GM10266 (cell line): ENCODE data around the gene PBX2.

ENCODE experiments used
- DNase-seq: peaks from one replicate; pipeline ENCODE4 v3.0.0; 2012; ENCODE audit errors: extremely low spot score
- TF ChIP-seq, protein P1 (sequence below): IDR thresholded peaks from 2 replicates; pipeline ENCODE4 v1.5.1; 2012; ENCODE audit warnings: mild to moderate bottlenecking, low read depth; ENCODE audit not compliant: control insufficient read depth, insufficient read depth; ENCODE audit errors: missing control alignments

PBX2 gene

DNA sequence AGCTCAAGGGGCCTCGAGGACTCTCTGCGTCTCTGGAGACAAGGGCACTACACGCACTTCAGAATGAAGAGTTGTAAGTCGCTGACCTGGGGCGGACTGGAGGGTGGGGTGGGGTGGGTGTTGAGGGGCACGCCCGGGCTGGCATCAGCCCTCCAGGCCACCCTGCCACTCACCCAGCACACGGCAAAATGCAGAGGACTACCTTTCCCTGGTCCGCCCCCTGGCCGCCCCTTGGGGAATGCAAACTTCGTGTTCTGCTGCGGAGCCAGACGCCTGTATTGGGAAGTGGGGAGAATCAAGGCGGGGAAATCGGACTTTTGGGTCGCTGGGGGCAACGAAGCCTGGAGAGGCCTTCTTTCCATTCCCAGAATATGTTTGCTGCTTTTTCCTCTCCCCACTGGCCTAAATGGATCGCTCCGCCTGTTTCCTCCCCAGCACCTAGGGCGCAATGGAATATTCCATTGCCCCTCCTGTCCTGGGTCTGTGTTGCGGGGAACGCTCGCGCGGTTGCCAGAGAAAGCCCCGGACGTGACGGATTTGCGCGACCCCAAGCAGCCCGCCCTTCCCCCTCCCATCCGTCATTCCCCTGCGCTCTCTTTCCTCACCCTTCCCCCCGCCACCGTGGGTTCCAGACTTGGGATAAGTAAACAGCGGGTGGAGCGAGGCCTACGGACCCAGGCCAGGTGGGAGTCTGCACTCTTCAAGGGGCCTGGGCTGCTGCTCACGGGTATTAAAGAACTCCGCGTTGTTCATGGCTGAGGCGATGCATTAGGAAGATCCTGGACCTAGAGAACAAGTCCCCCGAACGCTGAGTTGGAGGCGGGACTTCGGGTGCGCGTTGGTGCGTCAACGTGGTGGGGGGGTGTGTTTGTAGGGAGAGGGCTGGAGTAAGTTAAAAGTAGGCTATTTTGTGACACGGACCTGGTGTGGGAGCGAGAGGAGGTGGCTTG lies 36.2 kb downstream of the PBX2 start, which contains the start of gene PPT2:
Gene PPT2 (plus strand): TSS at position 578 of the 950 bp plus-strand sequence. CDS start 454 bp downstream, outside the sequence.
- DNase-seq: peak; percentile 76
- TF ChIP-seq, protein P1, sequence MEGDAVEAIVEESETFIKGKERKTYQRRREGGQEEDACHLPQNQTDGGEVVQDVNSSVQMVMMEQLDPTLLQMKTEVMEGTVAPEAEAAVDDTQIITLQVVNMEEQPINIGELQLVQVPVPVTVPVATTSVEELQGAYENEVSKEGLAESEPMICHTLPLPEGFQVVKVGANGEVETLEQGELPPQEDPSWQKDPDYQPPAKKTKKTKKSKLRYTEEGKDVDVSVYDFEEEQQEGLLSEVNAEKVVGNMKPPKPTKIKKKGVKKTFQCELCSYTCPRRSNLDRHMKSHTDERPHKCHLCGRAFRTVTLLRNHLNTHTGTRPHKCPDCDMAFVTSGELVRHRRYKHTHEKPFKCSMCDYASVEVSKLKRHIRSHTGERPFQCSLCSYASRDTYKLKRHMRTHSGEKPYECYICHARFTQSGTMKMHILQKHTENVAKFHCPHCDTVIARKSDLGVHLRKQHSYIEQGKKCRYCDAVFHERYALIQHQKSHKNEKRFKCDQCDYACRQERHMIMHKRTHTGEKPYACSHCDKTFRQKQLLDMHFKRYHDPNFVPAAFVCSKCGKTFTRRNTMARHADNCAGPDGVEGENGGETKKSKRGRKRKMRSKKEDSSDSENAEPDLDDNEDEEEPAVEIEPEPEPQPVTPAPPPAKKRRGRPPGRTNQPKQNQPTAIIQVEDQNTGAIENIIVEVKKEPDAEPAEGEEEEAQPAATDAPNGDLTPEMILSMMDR: no peak

DNA sequence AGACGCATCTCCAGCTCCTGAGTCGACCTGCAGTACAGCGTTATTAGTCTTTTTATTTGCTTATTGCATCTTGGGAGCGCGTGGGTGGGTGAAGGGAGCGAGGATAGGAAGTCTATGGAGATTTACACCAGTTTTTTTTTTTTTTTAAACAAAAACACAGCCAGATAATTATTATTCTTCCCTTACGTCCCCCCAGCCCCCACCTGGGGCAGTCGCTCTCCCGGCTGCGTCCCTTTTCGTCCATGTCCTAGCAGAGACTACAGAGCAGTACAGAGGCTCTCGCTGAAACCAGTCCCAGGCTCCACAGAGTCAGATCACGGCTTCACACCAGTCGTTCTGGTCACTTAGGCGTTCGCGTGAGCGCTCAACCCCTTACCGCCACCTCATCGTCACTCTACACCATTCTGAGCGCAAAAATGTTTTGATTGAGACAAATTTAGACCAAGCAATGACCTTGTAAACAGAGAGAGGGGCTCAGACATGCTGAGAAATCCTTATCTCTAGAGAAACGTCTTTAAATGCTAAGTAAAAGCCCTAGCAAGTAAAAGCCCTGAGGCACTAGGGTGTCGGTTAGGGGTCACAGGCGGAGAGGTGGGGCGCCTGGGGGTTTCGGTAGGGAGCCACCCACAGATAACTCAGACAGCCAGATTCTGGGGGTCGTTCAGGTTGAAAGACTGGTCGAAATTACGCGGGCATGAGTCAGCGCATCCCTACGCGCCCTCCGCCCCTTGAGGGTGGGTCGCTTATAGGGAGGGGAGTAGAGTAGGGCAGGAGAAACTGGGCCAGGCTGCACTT lies 37.0 kb downstream of the PBX2 start:
- no peak for DNase-seq
- TF ChIP-seq, protein P1: no peak

DNA sequence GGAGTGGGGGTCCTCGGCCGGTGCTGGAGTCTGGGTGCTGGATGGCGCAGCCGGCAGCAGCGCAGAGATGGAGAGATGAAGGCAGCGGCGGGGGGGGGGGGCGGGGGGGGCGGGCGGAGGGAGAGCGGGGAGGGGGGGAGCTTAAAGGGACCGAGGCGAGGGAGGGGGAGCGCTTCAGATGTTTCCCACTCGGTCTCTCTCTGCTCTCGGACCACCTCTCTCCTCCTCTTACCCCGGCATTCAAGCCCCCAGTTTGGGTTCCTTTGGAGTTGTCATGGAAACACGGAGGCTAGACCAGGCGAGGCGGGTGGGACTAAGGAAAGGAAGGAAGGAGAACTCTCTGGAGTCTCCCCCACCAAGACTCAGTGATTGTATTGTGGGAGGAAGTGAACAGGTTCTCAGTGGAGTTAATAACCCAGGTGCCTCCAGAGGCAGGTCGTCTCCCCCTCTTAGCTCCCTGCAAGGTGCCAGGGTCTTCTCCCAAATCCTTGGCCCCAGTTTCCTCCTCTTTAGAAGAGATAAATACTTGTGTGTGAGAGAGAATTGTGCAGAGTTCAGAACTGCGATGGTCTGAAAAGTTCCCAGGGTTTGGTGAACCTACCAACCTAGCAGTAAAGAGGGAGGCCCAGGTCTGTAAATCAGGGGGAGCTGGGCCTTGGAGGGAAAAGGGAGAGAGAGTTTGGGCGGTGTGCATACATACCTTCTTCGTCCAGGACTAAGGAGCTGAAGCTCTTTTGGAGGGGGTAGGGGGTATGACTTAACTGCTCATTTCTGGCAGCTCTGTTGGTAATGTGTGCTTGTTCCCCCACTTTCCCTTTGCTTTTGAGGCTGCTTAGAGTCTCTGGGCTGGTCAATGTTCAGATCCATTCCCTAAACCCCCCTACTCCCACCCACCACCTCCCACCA lies 37.9 kb downstream of the PBX2 start, which contains the start of gene PRRT1:
Gene PRRT1 (minus strand): TSS at position 77 of the 906 bp plus-strand sequence. CDS start 112 bp downstream, outside the sequence.
- DNase-seq: no peak

DNA sequence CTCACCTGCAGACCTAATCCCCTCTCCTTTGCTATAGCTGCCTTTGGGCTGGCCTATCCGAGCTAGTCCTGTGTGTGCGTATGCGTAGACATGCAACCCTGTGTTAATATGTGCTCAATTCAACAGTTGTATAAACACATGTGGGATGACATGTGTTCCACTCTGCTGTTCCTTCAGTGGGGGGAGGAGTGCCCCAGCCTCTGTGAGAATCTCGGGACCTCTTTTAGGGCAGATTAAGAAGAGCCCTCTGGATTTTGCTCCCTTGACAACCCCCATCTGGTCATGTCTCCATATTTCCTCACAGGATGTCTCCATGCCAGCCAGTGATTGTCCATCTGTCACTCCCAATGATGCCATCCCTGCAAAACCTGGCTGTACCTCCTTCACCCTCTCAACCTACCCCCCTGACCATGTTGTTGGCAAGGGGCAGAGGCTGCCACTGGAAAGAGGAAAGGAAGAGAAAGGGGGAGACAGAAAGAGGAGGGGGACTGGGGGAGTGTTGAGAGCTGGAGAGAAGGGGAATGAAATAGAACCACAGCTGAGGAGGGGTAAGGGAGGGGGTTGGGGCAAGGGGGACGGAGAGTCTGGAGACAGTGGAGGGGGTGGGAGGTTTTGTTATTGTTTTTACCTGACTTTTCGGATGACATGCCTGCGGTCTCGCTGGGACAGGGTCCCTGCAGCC lies 38.7 kb downstream of the PBX2 start:
- TF ChIP-seq, protein P1: no peak
- no peak for DNase-seq

More for the DNA sequence above, 37.9 kb downstream of the PBX2 start, which contains the start of gene PRRT1:
- TF ChIP-seq, protein P1: no peak

DNA sequence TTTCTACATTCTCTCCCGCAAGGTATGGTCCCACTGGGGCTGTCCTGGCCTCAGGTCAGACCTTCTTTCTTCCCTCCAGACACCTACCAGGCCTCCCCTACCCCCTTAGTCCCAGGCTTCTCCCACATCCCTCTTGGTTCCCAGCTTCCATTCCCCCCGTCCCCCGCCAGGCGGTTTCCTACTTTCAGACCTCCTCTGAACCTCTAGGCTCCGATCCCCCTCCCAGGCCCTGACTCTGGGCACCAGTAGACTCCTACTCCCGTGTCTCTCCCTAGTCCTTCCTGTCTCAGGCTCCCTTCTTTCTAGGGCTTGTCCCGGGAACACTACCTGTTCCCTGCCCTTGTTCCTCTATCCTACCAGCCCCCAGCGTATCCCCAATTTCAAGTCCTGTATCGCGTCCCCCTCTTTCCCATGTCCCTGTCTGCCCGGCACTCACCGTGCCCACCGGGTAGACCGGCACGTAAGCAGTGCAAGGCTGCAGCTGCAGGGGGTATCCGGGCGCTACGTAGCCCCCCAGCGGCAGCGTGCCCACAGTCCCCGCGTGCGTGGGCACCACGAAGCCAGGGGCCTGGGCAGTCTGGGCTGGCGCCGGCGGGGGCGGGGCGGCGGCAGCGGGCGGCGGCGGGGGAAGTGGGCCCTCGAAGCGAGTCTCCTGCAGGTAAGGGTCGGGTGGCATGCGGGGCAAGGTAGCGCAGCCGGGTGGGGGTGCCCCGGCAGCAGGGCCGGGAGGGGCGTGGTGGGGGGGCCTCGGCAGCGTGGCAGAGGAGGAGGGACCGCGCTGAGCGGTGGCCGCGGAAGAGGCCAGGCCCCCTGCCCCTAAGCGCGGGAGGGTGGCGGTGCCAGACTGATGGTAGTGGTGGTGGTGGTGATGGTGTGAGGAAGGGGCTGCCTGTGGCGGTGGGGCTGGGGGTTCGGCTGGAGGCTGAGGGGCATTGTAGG lies 39.8 kb downstream of the PBX2 start:
- TF ChIP-seq, protein P1: no peak
- DNase-seq: no peak
